ENCODE data around the gene ZNRD2.

The ZNRD2 gene

DNA sequence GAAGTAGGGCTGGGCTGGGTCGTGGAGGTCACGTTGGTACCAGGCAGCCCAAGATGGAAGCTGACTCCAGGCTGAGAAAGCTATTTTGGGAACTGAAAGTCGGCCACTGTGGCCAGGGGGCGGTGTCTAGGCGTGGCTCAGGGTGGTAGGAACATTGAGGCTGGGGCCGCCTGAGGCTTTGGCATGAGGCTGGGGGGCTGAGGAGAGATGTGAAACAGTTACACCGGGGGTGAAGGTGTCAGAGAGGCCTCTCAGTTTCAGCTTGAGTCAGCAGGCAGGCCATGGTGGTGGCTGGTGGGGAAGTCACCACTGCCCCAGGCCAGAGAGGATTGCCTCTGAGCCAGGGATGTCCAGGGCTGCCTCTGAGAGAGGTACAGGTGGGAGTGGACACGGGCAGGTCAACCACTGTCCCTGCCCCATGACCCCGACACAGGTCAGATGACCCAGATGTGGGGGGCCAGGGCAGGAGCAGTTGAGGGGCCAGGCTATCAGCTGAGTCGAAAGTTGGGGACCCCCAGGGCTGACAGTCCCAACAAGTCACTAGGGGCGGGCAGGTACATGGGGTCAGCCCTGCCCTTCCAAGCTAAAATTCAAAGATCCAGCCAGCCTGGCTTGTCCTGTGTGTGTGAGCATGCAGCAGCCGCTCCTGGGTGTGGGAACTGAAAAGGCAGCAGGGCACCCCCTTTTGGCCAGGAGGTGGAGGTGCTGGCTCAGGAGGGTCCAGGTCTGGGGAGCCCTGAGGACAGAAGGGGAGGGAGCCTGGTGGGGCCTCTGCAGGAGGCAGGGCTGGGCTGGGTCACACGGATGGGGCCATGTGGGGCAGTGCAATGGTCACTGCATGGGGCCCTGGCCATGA lies 18.1 kb downstream of the ZNRD2 start:
- no peak for DNase-seq (ENCODE audit: low spot score)

DNA sequence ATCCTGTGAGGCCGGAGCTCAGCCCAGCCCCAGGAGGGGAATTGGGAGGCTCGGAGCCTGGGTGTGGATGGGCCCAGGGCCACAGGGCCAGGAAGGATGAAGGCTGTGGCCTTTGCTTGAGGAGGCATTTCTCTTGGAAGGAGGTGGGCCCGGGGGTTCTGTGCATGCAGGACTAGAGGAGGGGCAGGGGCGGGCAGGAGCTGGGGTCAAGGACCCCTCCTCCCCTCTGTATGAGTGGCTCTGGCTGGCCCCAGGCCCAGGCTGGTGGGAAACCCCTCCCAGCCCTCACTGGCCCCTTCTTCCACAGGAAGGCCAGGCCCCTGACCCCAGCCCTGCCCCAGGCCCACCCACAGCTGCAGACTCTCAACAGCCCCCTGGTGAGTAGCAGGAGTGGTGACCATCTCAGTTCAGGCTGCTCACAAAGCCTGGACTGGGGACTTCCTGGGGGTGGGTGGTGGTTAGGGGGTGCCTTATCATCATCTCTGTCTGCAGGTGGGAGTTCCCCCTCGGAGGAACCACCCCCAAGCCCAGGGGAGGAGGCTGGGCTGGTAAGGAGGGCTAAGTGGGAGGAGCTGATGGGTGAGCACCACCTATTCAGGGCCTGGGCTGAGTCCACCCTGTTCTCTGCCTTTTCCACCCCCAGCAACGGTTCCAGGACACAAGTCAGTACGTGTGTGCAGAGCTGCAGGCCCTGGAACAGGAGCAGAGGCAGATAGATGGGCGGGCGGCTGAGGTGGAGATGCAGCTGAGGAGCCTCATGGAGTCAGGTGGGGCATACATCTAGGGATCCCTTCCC lies 19.4 kb downstream of the ZNRD2 start:
- no peak for DNase-seq (ENCODE audit: low spot score)

DNA sequence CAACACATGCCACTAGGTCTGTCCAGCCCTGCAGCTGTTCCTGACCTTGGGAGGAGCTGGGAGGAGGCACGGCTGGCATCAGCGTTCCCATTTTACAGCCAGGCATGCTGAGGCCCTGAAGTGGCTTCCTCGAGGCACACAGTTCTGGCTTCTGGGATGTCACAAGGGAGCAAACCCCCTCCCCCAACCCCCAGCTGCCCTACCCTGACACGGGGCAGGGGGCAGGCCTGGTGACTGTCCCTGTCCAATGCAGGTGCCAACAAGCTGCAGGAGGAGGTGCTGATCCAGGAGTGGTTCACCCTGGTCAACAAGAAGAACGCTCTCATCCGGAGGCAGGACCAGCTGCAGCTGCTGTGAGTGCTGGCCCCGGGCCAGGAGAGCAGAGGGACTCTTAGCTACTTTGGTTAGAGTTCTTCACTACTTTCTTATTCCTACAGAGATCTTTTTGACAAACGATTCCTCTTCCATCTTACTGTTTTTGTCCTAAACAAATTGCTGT lies 20.0 kb downstream of the ZNRD2 start:
- no peak for DNase-seq (ENCODE audit: low spot score)

DNA sequence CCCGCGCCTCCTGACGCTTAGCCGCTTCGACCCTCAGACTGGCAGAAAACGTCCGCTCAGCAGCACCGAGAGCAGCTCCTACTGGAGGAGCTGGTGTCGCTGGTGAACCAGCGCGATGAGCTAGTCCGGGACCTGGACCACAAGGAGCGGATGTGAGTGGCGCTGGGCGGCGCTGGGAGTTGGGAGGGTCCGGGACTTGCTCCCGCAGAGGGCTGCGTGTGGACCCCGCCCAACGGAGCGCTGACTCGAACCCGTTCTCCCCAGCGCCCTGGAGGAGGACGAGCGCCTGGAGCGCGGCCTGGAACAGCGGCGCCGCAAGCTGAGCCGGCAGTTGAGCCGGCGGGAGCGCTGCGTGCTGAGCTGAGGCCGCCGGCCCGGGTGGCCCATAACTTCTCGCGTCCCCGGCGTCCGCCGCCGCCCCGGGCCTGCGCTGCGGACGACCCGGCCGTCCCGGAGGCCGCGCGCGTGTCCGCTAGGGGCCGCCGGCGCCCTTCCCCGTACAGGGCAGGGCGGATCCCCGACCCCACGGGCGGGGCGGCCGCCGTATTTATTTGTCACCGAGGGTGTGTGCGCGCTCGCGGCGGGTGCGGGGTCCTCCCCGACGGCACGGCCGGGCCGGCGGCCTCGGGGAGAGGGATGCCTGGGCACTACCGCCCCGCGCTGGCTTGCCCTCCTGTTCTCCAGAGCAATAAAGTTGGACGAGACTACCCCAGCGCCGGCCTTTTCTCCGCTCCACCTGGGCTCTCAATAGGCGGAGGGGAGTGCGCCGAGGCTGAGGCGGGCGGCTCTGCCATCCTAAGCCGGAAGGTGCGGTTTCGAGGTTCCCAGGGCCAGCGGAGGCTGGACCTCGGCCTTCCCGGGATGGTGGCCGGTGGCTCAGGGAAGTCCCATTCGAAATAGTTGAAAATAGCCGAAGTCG lies 21.9 kb downstream of the ZNRD2 start:
- DNase-seq (ENCODE audit: low spot score), result peak; percentile 91

DNA sequence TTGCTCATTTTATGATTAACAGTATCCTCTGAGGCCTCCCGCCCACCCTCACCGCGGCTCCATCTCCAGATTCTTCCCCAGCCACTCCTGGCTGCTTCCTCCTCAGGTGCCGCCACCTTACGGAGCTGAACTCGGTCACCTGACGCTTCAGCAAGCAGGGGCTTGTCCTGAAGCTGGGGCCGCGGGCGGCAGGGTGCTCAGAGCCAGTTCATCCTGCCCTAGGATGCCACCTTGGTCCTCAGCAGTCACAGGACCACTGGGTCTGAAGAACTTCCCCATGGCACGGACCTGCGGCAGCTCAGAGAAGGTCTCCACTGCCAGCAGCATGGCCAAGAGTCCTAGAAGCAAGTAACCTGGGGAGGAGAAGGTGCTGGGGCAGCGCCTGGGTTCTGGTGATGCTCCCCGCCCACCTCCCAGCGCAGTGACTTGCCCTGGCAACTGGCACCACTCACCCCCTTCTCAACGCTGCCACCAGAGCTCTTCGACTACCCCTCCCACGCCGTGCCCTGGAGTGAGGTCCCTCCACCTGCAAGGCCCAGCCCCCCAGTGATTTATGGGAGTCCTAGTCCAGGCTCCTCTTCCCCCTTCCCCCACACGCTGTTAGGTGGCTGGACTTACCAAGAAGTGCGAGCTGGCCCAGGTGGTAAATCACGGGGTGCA lies 22.7 kb downstream of the ZNRD2 start:
- DNase-seq (ENCODE audit: low spot score), result no peak

DNA sequence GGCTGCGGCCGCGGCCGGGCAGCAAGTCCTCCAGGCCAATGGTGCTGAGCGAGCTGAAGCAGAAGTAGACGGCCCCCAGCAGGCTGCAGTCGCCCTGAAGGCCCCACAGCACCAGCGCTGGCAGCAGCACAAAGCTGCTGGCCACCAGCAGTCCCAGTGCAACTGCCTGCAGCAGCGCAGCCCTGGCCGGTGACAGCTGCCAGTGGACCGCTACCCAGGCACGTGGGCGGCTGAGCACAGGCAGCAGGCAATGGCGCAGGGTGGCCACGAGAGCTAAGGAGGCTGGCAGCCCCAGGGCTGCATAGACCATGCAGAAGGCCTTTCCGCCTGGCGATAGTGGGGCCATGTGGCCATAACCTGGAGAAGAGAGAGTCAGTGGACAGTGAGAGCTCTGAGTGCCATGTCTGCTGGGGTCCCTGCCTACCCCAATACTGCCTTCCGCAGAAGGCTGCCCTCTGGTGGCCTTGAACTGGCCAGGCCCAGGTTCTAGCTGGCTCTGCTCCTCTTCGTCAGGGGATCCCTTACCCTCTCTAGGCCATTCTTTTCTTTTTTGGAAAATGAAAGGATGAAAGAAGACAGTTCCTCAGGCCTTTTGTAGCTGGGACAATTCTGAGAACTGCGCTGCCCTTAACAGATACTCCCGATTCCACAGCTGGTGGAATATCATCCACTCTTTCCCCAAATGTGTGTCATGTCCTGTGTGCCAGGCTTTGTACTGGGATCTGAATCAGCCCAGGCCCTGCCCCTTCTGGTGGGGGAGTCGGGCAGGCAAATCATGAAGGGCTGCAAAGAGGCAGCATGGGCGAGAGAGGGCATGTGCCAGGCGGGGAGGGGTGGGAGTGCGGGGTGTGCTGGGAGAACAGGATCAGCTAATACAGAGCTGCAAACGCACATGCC lies 23.5 kb downstream of the ZNRD2 start:
- no peak for DNase-seq (ENCODE audit: low spot score)

DNA sequence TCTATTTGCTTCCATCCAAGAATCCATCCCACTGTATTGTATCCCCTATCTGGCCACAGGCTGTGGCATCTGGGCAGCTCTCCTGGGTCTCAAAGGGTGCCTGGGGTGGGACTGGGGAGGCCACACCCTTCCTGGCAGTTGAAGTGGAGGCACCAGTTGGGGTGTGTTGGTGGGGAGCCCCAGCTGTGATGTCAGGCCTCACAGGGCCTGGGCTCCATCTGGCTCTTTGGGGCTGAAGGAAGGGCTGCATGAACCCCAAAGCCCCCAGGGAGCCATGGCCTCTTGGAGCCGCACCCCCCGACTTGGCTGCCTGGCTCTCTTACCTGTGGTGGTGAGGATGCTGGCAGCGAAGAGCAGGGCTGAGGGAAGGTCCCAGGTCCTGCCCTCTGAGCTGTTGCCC lies 24.9 kb downstream of the ZNRD2 start:
- no peak for DNase-seq (ENCODE audit: low spot score)

DNA sequence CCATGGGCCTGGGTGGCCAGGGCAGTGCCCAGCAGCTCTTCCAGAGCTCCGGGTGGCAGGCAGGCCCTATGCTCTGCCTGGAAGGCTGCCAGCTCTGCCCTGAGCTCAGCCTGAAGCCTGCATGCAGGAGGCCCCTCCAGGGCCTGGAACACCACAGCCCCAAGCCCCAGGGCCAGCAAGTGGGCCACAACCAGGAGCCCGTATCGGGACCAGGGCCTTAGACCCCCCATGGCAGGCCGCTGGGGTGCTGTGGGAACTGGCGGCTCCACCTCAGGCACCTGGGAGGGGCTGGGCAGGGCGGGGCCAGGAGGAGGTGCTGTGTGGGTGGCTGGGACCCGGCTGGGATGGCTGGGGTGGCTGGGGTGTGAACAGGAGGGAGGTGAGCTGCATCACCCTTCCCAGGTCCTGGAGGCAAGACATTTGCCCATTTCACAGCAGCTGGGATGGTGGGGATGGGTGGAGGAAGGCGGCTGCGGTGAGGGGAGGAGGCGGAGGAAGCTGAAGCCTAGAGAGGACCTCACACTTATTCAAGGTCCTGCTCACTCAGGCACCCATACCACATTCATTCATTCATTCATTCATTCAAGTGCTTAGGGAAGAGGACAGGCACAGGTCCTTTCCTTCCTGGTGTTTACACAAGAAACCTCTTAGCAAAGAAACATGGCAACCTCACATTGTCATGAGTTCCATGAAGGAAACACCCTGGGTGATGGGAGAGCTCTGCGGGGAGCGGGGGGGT lies 25.4 kb downstream of the ZNRD2 start, which contains the start of gene KCNK7:
TSS of gene KCNK7 (minus strand) at position 258 of the 739 bp plus-strand sequence. CDS start at position 230, 28 bp downstream.
- DNase-seq (ENCODE audit: low spot score), result no peak

DNA sequence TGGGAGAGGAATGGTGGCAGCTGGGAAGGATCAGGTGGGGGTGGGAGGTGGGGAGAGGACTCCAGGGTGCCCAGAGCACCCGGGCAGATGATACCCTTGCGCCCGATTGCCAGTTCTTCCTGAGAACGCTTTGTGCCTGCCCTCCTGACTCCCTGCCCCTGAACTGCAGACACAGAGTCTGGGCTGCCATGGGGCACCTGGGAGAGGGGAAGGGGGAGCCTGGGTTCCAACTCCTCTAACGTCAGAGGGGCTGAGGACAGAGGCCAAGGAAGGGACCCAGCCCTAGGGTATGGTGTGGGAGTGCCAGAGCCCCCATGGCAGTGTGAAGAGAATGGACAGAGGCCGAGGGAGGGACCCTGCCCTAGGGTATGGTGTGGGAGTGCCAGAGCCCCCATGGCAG lies 26.2 kb downstream of the ZNRD2 start:
- no peak for DNase-seq (ENCODE audit: low spot score)

DNA sequence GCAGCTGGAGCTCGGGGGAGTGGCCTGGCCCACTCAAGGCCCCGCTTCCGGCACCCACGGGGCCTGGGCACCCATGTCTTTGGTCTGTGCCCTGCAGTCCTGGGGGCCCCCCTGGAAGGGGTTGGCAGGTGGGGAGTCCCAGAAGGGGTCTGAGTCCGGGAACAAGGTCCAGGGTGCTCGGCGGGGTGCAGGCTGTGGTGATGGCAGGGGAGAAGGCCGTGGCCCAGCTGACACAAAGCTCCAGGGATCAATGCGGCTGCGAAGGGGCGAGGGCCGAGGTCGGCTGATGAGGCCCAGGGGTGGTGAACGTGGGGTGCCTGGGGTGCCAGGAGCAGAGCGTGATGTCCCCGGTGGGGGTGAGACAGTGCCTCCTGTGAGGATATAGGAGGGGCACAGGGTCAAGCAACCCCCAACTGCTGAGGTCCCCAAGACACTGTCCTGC lies 28.0 kb downstream of the ZNRD2 start:
- DNase-seq (ENCODE audit: low spot score), result no peak

DNA sequence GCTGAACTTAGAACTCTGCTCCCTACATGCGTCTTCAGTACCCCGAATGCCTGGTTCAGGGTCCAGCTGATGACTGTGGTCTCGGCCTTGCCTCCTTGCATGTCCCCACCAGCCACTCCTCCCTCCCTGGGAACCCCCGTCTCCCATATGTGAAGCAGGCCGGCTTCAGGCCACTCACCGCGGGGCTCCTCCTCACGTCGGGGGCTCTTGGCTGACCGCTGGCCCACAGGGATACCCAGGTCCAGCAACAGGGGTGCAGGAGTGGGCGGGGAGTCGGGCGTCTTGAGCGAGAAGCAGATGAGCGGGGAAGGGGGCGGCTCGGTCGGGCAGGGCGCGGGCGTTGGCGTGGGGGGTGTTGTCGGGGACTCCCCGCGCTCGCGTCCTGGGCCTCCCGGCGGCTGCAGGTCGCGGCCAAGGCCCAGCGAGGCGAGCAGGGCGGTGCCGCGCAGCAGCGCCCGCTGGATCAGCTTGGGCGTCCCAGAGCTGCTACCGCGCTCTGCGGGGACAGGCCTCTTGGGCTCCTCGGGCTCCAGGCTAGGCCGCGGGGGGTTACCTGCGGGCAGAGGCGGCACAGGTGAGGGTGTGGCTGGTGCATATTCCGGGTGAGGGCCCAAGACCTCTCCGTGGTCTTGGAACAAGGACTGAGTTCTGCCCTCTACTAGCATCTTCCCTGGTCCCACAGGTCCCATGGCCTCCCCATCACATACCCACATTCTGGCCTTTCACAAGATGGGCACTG lies 29.1 kb downstream of the ZNRD2 start:
- no peak for DNase-seq (ENCODE audit: low spot score)

DNA sequence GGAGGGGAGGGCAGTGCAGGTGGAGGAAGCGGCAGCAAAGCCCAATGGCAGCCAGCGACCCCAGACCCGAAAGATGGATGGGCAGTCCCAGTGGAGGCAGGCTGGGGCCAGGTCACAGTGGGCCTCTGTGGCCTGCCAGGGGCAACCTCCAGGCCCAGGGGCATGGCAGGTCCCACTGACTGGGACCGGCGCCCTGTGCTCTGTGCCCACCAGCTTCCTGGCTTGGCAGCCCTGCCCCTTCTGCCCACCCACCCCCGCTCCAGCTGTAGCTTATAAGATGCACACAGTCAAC lies 29.6 kb downstream of the ZNRD2 start:
- no peak for DNase-seq (ENCODE audit: low spot score)

DNA sequence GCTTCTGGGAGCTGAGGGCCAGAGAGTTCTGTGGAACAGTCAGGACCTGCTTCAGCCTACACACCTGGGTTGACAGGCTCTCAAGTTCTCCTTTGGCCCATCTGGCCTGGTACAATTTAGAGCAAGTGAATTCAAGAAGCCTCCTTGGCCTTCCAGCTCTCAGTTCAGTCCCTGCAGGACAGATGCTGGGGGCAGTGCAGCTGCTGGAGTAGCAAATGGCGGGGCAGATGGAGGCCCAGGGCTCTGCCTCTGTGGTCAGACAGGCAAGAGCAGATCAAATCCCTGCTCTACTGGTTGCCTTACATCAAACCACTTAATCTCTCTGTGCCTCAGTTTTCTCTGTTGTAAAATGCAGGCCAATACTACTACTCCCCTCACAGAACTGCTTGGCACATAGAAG lies 34.0 kb downstream of the ZNRD2 start:
- no peak for DNase-seq (ENCODE audit: low spot score)

DNA sequence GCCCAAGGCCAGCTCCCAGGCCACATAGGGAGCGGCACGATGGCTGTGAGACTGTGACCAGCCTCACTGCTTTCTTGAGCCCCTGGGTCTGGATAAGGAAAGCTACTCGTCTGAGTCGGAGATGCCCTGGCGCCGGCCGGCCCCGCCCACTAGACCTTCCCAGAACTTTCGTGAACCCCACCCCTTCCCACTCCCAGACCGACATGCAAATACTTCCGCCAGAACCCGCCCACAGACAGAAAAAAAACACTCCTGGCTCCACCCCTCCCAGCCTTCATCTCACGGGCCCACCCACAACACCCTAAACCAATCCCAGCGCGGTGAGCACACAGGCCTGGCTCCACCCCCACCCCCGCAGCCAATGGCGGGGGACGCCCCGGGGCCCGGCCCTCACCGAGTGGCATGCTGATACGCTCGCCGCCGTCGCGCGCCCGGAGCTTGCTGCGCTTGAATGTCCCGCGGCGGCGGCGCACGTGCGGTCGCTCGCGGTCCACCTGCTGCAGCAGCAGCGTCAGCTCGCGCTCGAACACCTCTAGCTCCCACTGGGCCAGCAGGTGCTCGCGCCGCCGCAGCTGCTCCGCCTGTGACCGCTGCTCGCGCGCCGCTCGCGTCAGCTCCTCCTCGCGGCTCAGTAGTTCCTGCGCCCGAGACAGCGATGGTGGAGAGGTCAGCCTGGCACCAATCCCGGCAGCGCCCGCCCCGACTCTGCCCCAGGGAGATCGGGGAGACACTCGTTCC lies 36.8 kb downstream of the ZNRD2 start:
- peak; percentile 92 for DNase-seq (ENCODE audit: low spot score)

DNA sequence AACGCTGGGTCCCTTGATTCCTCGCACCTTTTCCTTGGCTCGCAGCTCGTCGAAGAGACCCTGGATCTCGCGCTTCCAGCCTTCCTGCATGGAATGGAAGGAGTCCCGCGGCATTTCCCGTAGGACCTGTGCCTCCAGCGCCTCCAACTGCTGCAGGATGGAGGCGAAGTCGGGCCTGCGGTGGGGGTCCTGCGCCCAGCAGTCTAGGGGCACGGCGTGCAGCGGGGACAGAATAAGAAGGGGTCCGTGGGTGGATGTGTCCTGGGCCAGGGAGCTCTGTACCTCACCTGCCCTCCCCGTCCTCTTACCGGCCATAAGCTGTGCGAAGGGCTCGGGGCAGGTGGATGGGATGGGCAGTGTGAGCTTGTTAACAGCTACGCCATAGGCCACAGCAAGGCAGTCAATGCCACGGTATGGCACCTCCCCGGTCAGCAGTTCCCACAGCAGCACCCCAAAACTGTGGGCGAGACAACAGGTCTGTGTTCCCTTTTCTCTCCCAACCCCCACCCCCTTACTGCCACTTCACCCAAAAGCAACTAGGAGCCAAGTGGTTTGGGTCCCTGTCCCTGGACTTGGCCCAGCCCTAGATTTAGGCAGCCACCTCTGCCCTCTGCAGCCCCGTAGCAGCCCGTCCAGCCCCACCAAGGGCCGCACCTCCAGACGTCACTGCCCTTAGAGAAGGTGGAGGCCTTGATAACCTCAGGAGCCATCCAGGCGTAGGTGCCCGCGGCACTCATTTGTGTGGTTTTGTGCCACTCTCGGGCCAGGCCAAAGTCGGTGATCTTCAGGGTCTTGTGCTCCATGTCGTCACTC lies 37.5 kb downstream of the ZNRD2 start:
- DNase-seq (ENCODE audit: low spot score), result no peak

DNA sequence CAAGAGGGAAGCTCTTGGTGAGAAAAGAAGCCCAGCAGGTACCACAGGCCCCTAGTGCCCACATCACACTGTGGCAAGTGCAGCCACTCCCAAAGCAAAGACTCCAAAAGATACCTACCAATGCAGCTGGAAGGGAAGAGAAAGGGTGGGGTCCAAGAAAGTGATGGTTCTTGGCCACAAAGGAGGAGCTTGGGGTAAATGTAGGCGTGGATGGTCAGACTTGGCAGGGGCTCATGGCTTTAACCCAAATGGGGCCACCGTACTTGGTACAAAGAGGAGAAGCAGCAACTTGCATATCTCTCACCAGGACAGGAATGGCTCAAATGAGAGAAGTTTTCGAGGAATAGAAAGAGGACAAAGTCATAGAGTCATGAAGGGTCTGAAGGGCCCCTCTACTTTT lies 39.0 kb downstream of the ZNRD2 start:
- no peak for DNase-seq (ENCODE audit: low spot score)

DNA sequence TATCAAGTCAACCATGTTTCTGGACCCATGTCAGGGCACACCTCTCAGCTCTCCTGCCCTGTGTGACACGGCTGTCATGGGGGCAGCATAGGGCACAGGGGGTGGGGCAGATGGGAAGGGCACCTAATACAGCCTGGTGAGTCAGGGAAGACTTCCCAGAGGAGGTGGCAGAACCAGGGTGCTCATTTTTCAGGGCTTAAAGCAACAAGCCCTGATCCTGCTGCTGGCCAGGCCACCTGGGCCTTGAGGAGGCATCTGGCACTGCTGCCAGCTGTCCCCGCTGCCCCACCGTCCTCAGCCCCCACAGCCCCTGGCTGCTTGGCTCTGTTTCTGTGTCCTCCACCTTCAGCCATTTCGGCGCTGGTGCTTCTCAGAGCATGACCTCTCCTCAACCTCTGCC lies 39.4 kb downstream of the ZNRD2 start:
- DNase-seq (ENCODE audit: low spot score), result no peak

DNA sequence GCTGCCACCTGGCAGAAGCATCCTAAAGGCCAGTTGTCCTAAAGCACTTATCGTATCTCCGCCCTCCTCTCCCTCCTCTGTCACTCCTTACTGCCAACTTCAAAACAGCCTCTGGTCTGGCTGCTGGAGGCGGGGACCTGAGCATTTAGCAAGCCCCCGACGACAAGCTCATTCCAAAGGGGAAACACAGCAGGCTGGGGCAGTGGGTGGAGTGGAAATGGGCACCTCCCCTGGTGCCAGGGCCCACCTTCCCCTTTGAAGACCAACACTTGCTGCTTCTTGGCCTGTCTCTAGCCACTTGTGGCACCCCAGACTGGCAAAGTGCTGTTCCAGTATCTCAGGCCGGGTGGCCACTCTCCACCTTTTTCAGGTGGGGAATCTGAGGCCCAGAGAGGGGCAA lies 40.1 kb downstream of the ZNRD2 start:
- DNase-seq (ENCODE audit: low spot score), result no peak

Measured in kidney capillary endothelial cell (primary cell).